Hematopoietic multipotent progenitor cell treated with erythropoietin and hydrocortisone succinate and interleukin-3 and kit ligand, for 15 days (in vitro differentiated cells): ENCODE measurements around the gene SLC4A7.
"Not testable (repeated sequence)": the region's sequence is repeated elsewhere in the genome, so short reads cannot be mapped to it uniquely, and the experiment has no call there.

ENCODE experiments used
- DNase-seq: peaks from one replicate; pipeline ENCODE4 v3.0.0-alpha.2; 2015; ENCODE audit warnings: low spot score

The SLC4A7 gene

GRCh38 chr3:27357665-27358258, 126.4 kb downstream of the SLC4A7 start:
- DNase-seq = peak; percentile 4

GRCh38 chr3:27356976-27357375, 127.2 kb downstream of the SLC4A7 start:
- DNase-seq = no peak

GRCh38 chr3:27354588-27355203, 129.5 kb downstream of the SLC4A7 start:
- no peak for DNase-seq

GRCh38 chr3:27354161-27354560, 130.0 kb downstream of the SLC4A7 start:
- no peak for DNase-seq

GRCh38 chr3:27353221-27353620, 131.0 kb downstream of the SLC4A7 start:
- no peak for DNase-seq

- DNase-seq = no peak
Observed at GRCh38 chr3:27352047-27352446, 132.1 kb downstream of the SLC4A7 start.

GRCh38 chr3:27349832-27350231, 134.4 kb downstream of the SLC4A7 start:
- DNase-seq = no peak

- no peak for DNase-seq
Observed at GRCh38 chr3:27345959-27346865, 138.0 kb downstream of the SLC4A7 start.

- no peak for DNase-seq
Observed at GRCh38 chr3:27345493-27345892, 138.7 kb downstream of the SLC4A7 start.

- DNase-seq = no peak
Observed at GRCh38 chr3:27345045-27345444, 139.1 kb downstream of the SLC4A7 start.

GRCh38 chr3:27344192-27344591, 140.0 kb downstream of the SLC4A7 start:
- no peak for DNase-seq

GRCh38 chr3:27342267-27342666, 141.9 kb downstream of the SLC4A7 start:
- no peak for DNase-seq

GRCh38 chr3:27340534-27340933, 143.7 kb downstream of the SLC4A7 start:
- no peak for DNase-seq

GRCh38 chr3:27335571-27335970, 148.6 kb downstream of the SLC4A7 start:
- DNase-seq = no peak

- DNase-seq = no peak
Observed at GRCh38 chr3:27333843-27334242, 150.3 kb downstream of the SLC4A7 start.

GRCh38 chr3:27328982-27329762, 155.0 kb downstream of the SLC4A7 start:
- DNase-seq = not testable (repeated sequence)

- DNase-seq = no peak
Observed at GRCh38 chr3:27326629-27327545, 157.3 kb downstream of the SLC4A7 start.

- no peak for DNase-seq
Observed at GRCh38 chr3:27326202-27326601, 158.0 kb downstream of the SLC4A7 start.

- DNase-seq = no peak
Observed at GRCh38 chr3:27325419-27325818, 158.8 kb downstream of the SLC4A7 start.

- DNase-seq = no peak
Observed at GRCh38 chr3:27324686-27325085, 159.5 kb downstream of the SLC4A7 start.

- DNase-seq = no peak
Observed at GRCh38 chr3:27323087-27323570, 161.1 kb downstream of the SLC4A7 start.
